HepG2 (cell line): ENCODE results near the gene PROM2.

ENCODE experiments used
- CERS6 ChIP-seq: sonication (generic); formaldehyde crosslinking; IDR thresholded peaks from 2 replicates; pipeline ENCODE4 v1.5.0; 2020; ENCODE audit warnings: missing genetic modification reagents
- ELF1 ChIP-seq: sonication (generic); formaldehyde crosslinking; IDR thresholded peaks from 2 replicates; pipeline ENCODE4 v1.4.0; 2020; ENCODE audit warnings: missing genetic modification reagents
- FLYWCH1 ChIP-seq: sonication (generic); formaldehyde crosslinking; IDR thresholded peaks from 2 replicates; pipeline ENCODE4 v1.8.1; 2023; ENCODE audit warnings: mild to moderate bottlenecking, missing genetic modification reagents
- REST ChIP-seq, 2 experiments: IDR thresholded peaks; 2 replicates each; pipeline ENCODE4 v1.6.1; 2011 to 2012; ENCODE audit warnings: low read length in 2 of 2, borderline replicate concordance in 1 of 2, low read depth in 1 of 2, mild to moderate bottlenecking in 1 of 2, moderate library complexity in 1 of 2
- RFX3 ChIP-seq: IDR thresholded peaks from 2 replicates; pipeline ENCODE4 v1.6.1; 2016; ENCODE audit warnings: missing biosample characterization, missing genetic modification reagents
- SRF ChIP-seq: IDR thresholded peaks from 2 replicates; pipeline ENCODE4 v1.6.1; 2011; ENCODE audit warnings: mild to moderate bottlenecking, low read depth, low read length, moderate library complexity
- ZBTB1 ChIP-seq: sonication (generic); formaldehyde crosslinking; IDR thresholded peaks from 2 replicates; pipeline ENCODE4 v1.4.0; 2020; ENCODE audit warnings: missing genetic modification reagents, borderline replicate concordance
- ZFP41 ChIP-seq: sonication (generic); formaldehyde crosslinking; IDR thresholded peaks from 2 replicates; pipeline ENCODE4 v1.4.0; 2020; ENCODE audit warnings: mild to moderate bottlenecking, missing genetic modification reagents, borderline replicate concordance
- ZNF850 ChIP-seq: sonication (generic); formaldehyde crosslinking; conservative IDR thresholded peaks from 2 replicates; pipeline ENCODE4 v1.9.0; 2021; ENCODE audit warnings: mild to moderate bottlenecking, missing genetic modification reagents
- TF ChIP-seq, protein P1 (sequence below): sonication (generic); formaldehyde crosslinking; IDR thresholded peaks from 2 replicates; pipeline ENCODE4 v1.4.0; 2020; ENCODE audit warnings: mild to moderate bottlenecking, missing genetic modification reagents, borderline replicate concordance

- no peak for TF ChIP-seq ZNF850
- TF ChIP-seq SRF = no peak
- TF ChIP-seq FLYWCH1 (CRISPR knock-in tag) = no peak
- no peak for TF ChIP-seq CERS6
- TF ChIP-seq REST (IDR thresholded peaks at IDR 0.05; ENCODE audit: borderline replicate concordance in 1 of 2, low read depth in 1 of 2, low read length in 2 of 2) = no peak
- TF ChIP-seq ELF1 = no peak
- TF ChIP-seq, protein P1, sequence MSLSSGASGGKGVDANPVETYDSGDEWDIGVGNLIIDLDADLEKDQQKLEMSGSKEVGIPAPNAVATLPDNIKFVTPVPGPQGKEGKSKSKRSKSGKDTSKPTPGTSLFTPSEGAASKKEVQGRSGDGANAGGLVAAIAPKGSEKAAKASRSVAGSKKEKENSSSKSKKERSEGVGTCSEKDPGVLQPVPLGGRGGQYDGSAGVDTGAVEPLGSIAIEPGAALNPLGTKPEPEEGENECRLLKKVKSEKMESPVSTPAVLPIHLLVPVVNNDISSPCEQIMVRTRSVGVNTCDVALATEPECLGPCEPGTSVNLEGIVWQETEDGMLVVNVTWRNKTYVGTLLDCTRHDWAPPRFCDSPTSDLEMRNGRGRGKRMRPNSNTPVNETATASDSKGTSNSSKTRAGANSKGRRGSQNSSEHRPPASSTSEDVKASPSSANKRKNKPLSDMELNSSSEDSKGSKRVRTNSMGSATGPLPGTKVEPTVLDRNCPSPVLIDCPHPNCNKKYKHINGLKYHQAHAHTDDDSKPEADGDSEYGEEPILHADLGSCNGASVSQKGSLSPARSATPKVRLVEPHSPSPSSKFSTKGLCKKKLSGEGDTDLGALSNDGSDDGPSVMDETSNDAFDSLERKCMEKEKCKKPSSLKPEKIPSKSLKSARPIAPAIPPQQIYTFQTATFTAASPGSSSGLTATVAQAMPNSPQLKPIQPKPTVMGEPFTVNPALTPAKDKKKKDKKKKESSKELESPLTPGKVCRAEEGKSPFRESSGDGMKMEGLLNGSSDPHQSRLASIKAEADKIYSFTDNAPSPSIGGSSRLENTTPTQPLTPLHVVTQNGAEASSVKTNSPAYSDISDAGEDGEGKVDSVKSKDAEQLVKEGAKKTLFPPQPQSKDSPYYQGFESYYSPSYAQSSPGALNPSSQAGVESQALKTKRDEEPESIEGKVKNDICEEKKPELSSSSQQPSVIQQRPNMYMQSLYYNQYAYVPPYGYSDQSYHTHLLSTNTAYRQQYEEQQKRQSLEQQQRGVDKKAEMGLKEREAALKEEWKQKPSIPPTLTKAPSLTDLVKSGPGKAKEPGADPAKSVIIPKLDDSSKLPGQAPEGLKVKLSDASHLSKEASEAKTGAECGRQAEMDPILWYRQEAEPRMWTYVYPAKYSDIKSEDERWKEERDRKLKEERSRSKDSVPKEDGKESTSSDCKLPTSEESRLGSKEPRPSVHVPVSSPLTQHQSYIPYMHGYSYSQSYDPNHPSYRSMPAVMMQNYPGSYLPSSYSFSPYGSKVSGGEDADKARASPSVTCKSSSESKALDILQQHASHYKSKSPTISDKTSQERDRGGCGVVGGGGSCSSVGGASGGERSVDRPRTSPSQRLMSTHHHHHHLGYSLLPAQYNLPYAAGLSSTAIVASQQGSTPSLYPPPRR (CRISPR knock-in tag) = no peak
- TF ChIP-seq ZBTB1 = no peak
- no peak for TF ChIP-seq RFX3 (CRISPR knock-in tag)
- TF ChIP-seq ZFP41 = no peak
Measured at GRCh38 chr2:95333888-95334338, 59.7 kb downstream of the PROM2 start.
